GM21360 (cell line): Measurements from ENCODE around the gene NFATC2.

Experiments
- ATAC-seq: cut with Tn5 transposase; IDR thresholded peaks from one replicate; pipeline ENCODE4 v1.9.1; 2021; ENCODE audit warnings: mild to moderate bottlenecking, moderate library complexity; ENCODE audit not compliant: unreplicated experiment

NFATC2 gene

DNA sequence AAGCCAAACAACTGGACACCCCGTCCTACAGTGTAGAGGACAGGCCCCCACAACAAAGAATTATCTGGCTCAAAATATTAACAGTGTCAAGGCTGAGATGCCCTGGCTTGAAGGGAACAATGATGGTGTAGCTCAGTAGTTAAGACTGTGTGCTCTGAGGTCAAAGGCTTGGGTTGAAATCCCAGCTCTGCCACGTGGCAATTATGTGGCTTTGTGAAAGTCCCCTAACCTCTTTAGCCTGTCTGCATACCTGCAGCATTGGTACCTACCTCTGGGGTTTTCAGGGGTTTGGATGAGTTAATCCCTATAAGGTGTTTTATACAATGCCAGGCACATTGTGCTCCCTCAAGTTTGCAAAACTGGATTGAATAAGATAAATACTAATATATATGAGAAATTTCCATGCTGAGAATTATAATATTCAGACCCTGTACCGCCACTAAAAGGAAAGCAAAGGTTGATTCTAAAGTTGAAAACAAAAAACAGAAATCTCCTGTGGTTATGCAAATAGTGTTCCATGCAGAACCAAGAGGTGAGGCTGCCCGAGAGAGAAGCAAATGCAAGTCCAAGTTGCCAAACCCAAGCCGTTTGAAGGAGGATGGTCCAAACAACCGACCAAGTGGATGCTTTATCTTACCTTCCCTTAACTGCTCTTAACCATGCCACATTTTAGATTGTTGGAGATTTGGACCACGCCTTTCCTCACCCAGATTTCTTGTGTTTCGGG is 199.8 kb downstream of the NFATC2 start:
- no peak for ATAC-seq

DNA sequence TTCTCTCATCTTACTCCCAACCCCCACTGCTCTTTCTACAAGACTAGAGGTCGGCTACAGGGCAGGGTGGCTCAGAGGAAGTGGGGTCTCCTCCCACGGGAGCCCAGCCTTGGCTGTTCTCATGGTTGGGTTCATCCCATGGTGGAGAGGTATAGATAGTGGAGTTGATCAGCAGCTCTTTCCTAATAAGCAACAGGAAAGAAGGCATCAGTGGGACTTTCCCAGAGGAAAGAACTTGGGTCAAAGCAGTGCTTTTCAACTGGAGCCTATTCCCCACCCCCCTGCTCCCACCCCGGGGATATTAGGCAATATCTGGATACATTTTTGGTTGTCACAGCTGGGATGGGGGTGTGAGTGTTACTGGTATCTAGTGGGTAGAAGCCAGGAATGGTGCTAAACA is 200.9 kb downstream of the NFATC2 start:
- ATAC-seq = no peak

DNA sequence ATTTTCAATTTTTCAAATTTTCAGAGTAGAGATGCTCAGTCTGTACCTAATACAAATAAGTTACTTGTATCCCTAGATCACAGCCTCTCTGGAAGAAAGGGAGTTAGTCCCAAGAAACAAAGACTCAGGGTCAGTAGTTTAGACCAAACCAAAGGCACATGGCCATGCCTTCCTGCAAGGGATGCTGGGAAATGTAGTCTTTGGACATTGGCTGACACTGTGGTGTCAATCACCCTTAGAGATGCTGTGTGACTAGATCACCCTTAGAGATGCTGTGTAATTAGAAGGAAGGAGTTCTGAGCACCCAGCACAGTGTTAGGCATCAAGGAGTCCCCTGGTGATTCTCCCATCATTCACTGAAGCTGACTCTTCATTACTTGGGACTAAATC is 202.1 kb downstream of the NFATC2 start:
- no peak for ATAC-seq

DNA sequence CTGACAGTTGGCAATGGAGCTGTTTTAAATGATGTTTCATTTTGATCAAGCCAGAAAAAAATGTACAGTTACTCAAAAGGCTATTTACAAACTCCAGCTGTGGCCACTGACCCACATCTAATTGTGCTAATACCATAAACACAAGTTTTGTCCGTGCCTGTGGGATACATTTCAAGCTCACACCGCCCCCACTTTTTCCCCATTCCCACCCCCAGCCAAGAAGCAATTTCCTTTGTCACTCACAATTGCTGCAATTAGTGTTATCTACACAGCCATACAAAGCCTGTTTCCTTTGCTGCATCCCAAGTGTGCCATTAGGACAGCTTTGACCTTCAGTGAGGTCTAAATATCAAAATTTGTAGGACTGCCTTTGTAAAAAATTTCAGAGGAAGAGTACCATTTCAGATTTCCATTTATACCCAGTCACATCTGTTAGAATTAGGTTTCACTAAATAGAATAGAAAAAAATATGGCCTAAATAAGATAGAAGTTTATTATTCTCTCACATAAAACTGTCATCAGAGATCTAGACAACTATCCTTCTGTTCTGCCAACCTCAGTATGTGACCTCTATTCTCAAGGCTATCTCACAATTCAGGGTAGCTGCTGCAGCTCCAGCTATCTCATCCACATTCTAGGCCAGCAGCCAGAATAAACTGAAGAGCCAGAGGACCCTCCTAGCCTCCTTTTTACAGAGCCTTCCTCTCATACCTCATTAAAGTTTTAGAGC is 202.6 kb downstream of the NFATC2 start:
- ATAC-seq = no peak

DNA sequence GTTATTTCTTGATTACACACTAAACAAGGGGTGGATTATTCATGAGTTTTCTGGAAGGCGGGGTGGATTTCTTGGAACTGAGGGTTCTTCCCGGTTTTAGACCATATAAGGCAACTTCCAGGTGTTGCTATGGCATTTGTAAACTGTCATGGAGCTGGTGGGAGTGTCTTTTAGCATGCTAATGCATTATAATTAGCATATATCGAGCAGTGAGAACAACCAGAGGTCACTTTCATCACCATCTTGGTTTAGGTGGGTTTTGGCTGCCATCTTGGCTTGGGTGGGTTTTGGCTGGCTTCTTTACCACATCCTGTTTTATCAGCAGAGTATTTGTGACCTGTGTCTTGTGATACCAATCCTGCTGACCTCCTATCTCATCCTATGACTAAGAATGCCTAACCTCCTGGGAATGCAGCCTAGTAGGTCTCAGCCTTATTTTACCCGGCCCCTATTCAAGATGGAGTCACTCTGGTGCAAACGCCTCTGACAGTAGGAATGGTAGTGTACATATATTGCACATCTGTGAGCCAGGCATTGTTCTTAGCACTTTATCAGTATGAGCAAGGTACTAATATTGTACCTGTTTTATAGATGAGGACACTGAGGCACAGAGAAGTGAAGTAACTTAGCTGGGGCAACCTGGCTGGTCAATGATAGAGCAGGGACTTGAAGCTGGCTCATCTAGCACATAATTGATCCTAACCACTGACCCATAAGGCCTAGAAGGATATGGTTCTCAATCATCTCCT is 203.7 kb downstream of the NFATC2 start:
- ATAC-seq = no peak

DNA sequence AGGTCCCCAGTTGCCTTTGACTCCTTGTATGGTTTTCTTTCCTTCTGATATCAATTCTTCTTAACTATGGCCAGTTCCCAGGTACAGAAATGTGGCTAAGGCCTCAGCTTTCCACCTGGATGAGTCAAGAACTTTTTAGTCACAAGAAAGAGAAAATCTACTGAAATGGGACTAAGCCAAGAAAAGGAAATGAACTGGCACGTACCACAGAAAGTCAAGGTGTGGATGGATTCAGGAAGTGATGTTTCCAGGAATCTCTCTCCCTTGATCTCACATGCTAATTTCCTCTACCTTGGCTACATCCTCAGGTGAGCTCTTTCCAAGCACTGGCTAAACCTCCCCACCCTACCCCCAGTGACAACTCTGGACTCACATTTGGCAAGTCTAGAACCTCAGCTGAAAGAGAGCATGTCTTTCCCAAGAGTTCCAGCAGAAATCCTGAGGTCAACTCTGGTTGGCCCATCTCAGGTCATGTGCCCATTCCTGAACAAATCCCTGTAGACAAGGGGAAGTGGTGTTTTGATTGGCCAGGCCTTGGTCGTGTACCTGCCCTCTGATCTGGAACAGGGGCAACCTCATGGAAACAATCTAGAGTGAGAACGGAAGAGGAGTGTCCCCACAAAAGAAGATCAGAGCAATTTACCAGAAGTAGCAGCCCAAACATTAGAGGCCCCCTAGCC is 205.3 kb downstream of the NFATC2 start:
- no peak for ATAC-seq
